ENCODE results near the gene PSMD3.
"Not testable (repeated sequence)": the region's sequence is repeated elsewhere in the genome, so short reads cannot be mapped to it uniquely, and the experiment has no call there.

PSMD3 gene

DNA sequence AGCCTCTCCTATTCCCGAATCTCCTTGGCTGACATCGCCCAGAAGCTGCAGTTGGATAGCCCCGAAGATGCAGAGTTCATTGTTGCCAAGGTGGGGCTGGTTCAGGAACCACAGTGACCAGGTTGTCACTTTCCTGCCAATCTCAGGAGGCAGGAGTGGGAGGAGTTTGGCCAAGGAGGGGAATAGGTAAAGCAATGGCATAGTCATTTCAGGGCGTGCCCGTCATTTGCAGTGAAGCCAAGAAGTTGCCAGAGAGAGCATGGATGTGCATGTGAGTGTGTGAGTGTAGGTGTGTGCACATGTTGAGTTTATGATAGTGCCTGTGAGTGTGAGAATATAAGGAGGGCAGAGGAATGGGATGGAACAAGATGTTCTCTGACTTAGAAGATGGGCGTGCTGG, 14.8 kb downstream of the PSMD3 start:
- in situ Hi-C loops (cut with MboI; ENCODE audit: low sequenced_read_pairs), result no loop called here

DNA sequence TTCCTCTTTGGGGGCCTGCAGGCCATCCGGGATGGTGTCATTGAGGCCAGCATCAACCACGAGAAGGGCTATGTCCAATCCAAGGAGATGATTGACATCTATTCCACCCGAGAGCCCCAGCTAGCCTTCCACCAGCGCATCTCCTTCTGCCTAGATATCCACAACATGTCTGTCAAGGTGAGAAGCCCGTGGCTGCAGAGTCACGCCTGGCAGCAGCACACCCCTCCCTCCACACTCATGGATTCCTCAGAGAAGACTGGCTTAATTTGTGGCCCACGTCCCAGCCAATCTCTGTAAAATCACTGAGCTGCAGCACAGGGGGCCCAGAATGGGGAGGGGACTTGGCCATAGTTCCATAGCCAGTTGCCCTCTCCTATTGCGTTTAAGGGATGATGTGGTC, 15.6 kb downstream of the PSMD3 start:
- in situ Hi-C loops (cut with MboI; ENCODE audit: low sequenced_read_pairs), result no loop called here

DNA sequence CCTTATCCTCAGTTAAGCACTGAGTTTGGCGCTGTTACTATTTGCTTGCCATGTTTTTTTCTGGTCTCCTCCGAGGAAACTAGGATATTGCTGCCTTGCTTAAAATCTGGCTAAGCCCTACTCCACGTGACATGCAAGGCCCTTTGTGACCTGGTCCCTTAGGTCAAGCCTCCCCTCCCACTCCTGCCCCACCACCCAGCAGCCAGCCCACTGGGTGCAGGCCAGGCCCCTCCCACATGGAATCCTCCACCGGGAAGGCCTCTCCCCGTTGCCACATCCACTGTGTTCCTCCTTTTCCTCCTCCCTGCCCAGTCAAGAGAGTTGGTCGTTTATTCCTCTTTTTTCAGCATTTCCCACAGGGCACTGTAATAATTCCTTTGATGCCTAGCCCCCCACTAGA, 16.2 kb downstream of the PSMD3 start:
- in situ Hi-C loops (cut with MboI; ENCODE audit: low sequenced_read_pairs), result no loop called here

- in situ Hi-C loops (cut with MboI; ENCODE audit: low sequenced_read_pairs), result no loop called here
Observed at GRCh38 chr17:39997543-39997942, 16.9 kb downstream of the PSMD3 start.

- in situ Hi-C loops (cut with MboI; ENCODE audit: low sequenced_read_pairs), result no loop called here
Observed at GRCh38 chr17:39999067-39999466, 18.5 kb downstream of the PSMD3 start.

DNA sequence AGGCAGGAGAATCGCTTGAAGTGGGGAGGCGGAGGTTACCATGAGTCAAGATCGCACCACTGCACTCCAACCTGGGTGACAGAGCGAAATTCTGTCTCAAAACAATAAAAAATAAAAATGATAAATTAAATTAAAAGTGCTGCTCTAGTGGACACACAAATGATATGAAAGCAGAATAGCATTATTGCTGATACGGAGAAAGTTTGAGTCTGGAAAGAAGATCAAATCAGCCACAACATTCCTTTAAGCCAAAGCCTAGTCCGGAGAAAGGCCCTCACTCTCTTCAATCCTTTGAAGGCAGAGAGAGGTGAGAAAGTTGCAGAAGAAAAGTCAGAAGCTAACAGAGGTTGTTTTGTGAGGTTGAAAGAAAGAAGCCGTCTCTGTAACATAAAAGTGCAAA, 19.6 kb downstream of the PSMD3 start:
- in situ Hi-C loops (cut with MboI; ENCODE audit: low sequenced_read_pairs), result no loop called here

GRCh38 chr17:40001335-40001734, 20.7 kb downstream of the PSMD3 start:
- in situ Hi-C loops (cut with MboI; ENCODE audit: low sequenced_read_pairs), result not testable (repeated sequence)

GRCh38 chr17:40004072-40004471, 23.5 kb downstream of the PSMD3 start:
- in situ Hi-C loops (cut with MboI; ENCODE audit: low sequenced_read_pairs), result no loop called here

DNA sequence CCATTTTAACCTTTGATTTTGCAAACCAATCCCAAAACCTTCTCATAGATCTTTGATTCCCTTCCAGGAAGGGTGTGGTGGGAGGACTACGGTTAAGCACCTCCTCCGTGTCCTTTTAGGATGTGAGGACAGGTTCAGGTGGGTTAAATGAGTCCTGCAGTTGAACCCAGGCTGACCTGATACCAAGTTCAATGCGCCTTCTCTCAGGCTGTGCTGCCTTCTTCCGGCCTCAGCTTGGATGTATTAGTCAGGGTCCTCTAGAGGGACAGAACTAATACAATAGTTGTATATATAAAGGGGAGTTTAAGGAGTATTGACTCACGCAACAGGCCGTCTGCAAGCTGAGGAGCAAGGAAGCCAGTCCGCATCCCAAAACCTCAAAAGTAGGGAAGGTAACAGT, 24.1 kb downstream of the PSMD3 start:
- in situ Hi-C loops (cut with MboI; ENCODE audit: low sequenced_read_pairs), result no loop called here

DNA sequence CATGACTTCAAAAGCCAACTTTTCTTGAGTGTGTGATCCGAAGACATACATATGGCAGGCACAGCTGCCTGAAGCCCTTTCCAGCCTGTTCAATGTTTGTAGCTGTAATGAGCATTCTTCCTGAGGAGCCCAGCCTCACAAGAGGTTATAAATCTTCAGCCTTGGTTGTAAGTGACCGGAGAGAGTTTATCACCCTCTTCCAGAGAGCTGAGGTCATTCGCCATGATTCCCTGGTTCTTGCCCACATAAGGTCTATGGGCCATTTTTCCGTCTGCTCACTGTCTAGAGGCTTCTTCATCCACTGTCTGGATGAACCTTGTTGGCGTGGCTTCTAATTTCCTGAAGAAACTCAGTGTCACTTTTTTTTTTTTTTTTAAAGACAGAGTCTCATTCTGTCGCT, 24.9 kb downstream of the PSMD3 start:
- in situ Hi-C loops (cut with MboI; ENCODE audit: low sequenced_read_pairs), result no loop called here

- in situ Hi-C loops (cut with MboI; ENCODE audit: low sequenced_read_pairs), result not testable (repeated sequence)
Observed at GRCh38 chr17:40010946-40011500, 30.4 kb downstream of the PSMD3 start.

- in situ Hi-C loops (cut with MboI; ENCODE audit: low sequenced_read_pairs), result not testable (repeated sequence)
Observed at GRCh38 chr17:40012017-40012647, 31.5 kb downstream of the PSMD3 start.

DNA sequence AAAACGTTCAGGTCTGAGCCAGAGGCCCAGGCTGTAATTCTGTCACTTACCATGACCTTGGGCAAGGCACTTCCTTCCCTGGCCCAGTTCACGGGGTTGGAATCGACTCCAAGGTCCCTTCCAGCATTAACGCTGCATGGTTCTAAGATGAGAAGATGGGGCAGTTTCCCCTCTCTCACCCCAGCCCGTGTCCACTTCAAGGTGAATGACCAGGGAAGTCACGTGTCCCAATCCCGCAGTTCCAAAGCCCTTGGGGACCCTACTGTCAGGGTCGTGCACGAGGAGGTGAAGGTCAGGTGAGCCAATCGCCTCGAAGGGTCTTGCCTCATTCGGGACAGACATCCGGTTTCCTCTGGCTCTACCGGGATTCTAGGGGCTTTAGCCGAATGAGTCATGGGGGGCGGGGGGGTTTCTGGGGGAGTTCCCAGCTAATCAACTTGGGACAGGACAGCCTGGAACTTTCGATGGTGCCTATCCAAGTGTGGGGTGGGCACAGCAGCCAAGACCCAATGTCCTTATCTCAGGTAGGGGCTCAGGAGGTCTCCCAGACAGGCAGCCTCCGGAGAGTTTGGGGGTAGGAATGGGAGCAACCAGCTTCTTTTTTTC, 33.9 kb downstream of the PSMD3 start:
- in situ Hi-C loops (cut with MboI; ENCODE audit: low sequenced_read_pairs), result no loop called here

DNA sequence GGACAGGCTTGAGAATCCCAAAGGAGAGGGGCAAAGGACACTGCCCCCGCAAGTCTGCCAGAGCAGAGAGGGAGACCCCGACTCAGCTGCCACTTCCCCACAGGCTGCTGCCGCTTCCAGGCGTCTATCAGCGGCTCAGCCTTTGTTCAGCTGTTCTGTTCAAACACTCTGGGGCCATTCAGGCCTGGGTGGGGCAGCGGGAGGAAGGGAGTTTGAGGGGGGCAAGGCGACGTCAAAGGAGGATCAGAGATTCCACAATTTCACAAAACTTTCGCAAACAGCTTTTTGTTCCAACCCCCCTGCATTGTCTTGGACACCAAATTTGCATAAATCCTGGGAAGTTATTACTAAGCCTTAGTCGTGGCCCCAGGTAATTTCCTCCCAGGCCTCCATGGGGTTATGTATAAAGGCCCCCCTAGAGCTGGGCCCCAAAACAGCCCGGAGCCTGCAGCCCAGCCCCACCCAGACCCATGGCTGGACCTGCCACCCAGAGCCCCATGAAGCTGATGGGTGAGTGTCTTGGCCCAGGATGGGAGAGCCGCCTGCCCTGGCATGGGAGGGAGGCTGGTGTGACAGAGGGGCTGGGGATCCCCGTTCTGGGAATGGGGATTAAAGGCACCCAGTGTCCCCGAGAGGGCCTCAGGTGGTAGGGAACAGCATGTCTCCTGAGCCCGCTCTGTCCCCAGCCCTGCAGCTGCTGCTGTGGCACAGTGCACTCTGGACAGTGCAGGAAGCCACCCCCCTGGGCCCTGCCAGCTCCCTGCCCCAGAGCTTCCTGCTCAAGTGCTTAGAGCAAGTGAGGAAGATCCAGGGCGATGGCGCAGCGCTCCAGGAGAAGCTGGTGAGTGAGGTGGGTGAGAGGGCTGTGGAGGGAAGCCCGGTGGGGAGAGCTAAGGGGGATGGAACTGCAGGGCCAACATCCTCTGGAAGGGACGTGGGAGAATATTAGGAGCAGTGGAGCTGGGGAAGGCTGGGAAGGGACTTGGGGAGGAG, 34.7 kb downstream of the PSMD3 start, which contains the start of gene CSF3:
CSF3 (plus strand) TSS at position 436 of the 993 bp plus-strand sequence; CDS start at position 471, 35 bp downstream.
- in situ Hi-C loops (cut with MboI; ENCODE audit: low sequenced_read_pairs), result no loop called here

DNA sequence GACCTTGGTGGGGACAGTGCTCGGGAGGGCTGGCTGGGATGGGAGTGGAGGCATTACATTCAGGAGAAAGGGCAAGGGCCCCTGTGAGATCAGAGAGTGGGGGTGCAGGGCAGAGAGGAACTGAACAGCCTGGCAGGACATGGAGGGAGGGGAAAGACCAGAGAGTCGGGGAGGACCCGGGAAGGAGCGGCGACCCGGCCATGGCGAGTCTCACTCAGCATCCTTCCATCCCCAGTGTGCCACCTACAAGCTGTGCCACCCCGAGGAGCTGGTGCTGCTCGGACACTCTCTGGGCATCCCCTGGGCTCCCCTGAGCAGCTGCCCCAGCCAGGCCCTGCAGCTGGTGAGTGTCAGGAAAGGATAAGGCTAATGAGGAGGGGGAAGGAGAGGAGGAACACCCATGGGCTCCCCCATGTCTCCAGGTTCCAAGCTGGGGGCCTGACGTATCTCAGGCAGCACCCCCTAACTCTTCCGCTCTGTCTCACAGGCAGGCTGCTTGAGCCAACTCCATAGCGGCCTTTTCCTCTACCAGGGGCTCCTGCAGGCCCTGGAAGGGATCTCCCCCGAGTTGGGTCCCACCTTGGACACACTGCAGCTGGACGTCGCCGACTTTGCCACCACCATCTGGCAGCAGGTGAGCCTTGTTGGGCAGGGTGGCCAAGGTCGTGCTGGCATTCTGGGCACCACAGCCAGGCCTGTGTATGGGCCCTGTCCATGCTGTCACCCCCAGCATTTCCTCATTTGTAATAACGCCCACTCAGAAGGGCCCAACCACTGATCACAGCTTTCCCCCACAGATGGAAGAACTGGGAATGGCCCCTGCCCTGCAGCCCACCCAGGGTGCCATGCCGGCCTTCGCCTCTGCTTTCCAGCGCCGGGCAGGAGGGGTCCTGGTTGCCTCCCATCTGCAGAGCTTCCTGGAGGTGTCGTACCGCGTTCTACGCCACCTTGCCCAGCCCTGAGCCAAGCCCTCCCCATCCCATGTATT, 35.7 kb downstream of the PSMD3 start:
- in situ Hi-C loops (cut with MboI; ENCODE audit: low sequenced_read_pairs), result no loop called here

DNA sequence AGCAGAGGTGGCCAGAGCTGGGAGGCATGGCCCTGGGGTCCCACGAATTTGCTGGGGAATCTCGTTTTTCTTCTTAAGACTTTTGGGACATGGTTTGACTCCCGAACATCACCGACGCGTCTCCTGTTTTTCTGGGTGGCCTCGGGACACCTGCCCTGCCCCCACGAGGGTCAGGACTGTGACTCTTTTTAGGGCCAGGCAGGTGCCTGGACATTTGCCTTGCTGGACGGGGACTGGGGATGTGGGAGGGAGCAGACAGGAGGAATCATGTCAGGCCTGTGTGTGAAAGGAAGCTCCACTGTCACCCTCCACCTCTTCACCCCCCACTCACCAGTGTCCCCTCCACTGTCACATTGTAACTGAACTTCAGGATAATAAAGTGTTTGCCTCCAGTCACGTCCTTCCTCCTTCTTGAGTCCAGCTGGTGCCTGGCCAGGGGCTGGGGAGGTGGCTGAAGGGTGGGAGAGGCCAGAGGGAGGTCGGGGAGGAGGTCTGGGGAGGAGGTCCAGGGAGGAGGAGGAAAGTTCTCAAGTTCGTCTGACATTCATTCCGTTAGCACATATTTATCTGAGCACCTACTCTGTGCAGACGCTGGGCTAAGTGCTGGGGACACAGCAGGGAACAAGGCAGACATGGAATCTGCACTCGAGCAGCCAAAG, 36.9 kb downstream of the PSMD3 start:
- in situ Hi-C loops (cut with MboI; ENCODE audit: low sequenced_read_pairs), result no loop called here

- in situ Hi-C loops (cut with MboI; ENCODE audit: low sequenced_read_pairs), result no loop called here
Observed at GRCh38 chr17:40018211-40019121, 37.9 kb downstream of the PSMD3 start.

DNA sequence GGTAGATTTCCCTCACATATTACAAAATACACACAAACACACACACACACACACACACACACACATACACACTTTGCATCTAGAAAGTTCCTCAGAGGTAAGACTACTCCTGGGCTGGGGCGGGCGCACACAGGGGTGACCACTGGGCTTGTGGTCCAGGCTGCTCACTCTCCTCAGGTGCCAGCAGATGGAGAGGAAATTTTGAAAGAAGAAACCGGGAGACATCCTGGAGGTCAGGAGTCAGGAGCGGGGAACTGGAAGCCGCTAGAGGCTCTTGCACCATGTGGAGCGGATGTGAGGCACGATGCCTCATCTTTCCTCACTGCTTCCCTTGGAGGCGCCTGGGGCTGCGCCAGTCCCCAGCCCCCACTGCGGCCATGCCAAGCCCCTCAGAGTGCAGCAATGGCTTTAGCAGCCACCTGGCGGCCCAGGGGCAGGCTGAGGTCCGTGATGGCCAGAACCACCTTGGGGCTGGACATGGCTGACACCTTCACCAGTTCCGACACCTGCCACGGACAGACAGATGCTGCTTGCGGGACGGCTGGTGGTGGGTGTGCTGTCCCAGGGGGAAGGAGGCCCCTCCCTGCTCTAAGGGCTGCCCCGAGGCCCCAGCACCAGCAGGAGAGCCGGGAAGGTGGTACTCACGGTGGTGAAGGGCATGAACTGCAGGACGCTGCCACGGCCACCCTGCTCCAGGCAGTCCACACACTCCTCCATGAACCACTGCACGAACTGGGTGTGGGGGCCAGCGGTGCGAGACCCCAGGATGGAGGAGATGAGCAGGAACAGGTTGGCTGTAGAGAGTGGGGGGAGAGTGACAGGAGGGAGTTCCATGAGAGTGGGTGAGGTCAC, 38.8 kb downstream of the PSMD3 start:
- in situ Hi-C loops (cut with MboI; ENCODE audit: low sequenced_read_pairs), result no loop called here
